Thoracic aorta (tissue), 2 donors: ENCODE measurements around the gene SEC23IP. TPM values are rescaled to one million over a fixed set of nuclear protein-coding genes. Genes with fewer than 3 reads are reported as not detected.
"Not testable (repeated sequence)": the region's sequence is repeated elsewhere in the genome, so short reads cannot be mapped to it uniquely, and the experiment has no call there.

Experiments used
- ATAC-seq: fragments of 150-250 bp; one replicate; pipeline ENCODE4 v1.8.0; 2017; ENCODE audit warnings: low read depth; ENCODE audit not compliant: insufficient number of reproducible peaks, low FRiP score
- DNase-seq: peaks from one replicate; pipeline ENCODE4 v3.0.0-alpha.2; 2020; ENCODE audit warnings: low spot score
- H3K27ac ChIP-seq, 2 donors: fragments of 200-600 bp; sonication (generic); 1 replicate in 1 of 2; 2 replicates in 1 of 2; pipeline ENCODE4 v1.5.1; 2016; ENCODE audit warnings: mild to moderate bottlenecking in 2 of 2, moderate library complexity in 2 of 2
- H3K27me3 ChIP-seq: fragments of 200-600 bp; sonication (generic); replicated peaks from 2 replicates; pipeline ENCODE4 v1.6.0; 2016; ENCODE audit warnings: mild to moderate bottlenecking; ENCODE audit not compliant: insufficient read depth
- H3K36me3 ChIP-seq: fragments of 200-600 bp; sonication (generic); one replicate; pipeline ENCODE4 v1.5.1; 2016
- H3K4me1 ChIP-seq, 2 donors: fragments of 200-600 bp; sonication (generic); 1 replicate in 1 of 2; 2 replicates in 1 of 2; pipeline versions ENCODE4 v1.5.1 to v1.6.0; 2016; ENCODE audit warnings: low read depth in 2 of 2, mild to moderate bottlenecking in 1 of 2; ENCODE audit not compliant: control insufficient read depth in 1 of 2
- H3K4me3 ChIP-seq: fragments of 200-600 bp; sonication (generic); 2 replicates; pipeline ENCODE4 v1.5.1; 2016; ENCODE audit warnings: mild to moderate bottlenecking
- H3K9me3 ChIP-seq: fragments of 200-600 bp; sonication (generic); 2 replicates; pipeline ENCODE4 v1.5.1; 2016
- CTCF ChIP-seq: fragments of 200-600 bp; sonication (generic); IDR thresholded peaks from one replicate; pipeline ENCODE4 v1.5.1; 2019; ENCODE audit warnings: antibody characterized with exemption
- total RNA-seq, 2 donors: library from RNA; depleted of rRNA; stranded (reverse); fragments of >200 nt; gene quantifications; one replicate each; pipeline versions ENCODE4 v1.1.0 to v1.2.3, GENCODE V29; 2016

SEC23IP gene
- total RNA-seq, 2 donors from 2014 or later: 17.9 to 20.9 TPM

- H3K36me3 ChIP-seq, H3K4me3 ChIP-seq, DNase-seq, H3K27ac ChIP-seq, H3K9me3 ChIP-seq, H3K27me3 ChIP-seq, ATAC-seq: not testable (repeated sequence)
- peaks cover 20 to 26% of the 10 kb centered on the region in 2 donors for H3K4me1 ChIP-seq
These were observed 2.2 kb upstream of the SEC23IP start for GRCh38 chr10:119890307-119890706.

GRCh38 chr10:119891849-119892187 is 712 bp upstream of the SEC23IP start:
- Histone ChIP-seq H3K4me1 (peaks cover 35 to 41% of the 10 kb centered on the region in 2 donors), H3K4me3 (peak overlapping the region; percentile 99), H3K27ac (peak overlapping the region; percentile 92 to 93)
- ATAC-seq, H3K27me3 ChIP-seq, H3K36me3 ChIP-seq, DNase-seq, H3K9me3 ChIP-seq: not testable (repeated sequence)

- no peaks in the 10 kb centered on the region for H3K9me3 ChIP-seq
- peaks cover 36 to 50% of the 10 kb centered on the region in 2 donors for H3K4me1 ChIP-seq
- ATAC-seq: no peak
- H3K4me3 ChIP-seq: peak overlapping the region; percentile 99
- H3K27me3 ChIP-seq: no peaks in the 10 kb centered on the region
- no peaks in the 10 kb centered on the region for H3K36me3 ChIP-seq
- DNase-seq: no peak
- TF ChIP-seq CTCF: no peak
- H3K27ac ChIP-seq: peak overlapping the region; percentile 92 to 93
These were observed 544 bp downstream of the SEC23IP start for GRCh38 chr10:119893074-119893473.

- Histone ChIP-seq H3K4me3 (peak overlapping the region; percentile 99), H3K36me3 (peaks cover 2% of the 10 kb centered on the region), H3K9me3 (no peaks in the 10 kb centered on the region), H3K4me1 (peaks cover 36 to 50% of the 10 kb centered on the region in 2 donors), H3K27me3 (no peaks in the 10 kb centered on the region), H3K27ac (no peak overlapping the region)
- ATAC-seq (no peak), DNase-seq (no peak)
- no peak for TF ChIP-seq CTCF
These were observed 1.4 kb downstream of the SEC23IP start for GRCh38 chr10:119893845-119894427.

GRCh38 chr10:119896061-119896655 is 3.6 kb downstream of the SEC23IP start:
- no peak for TF ChIP-seq CTCF
- Histone ChIP-seq H3K27me3 (no peaks in the 10 kb centered on the region), H3K4me3 (no peak overlapping the region), H3K4me1 (peaks cover 38 to 50% of the 10 kb centered on the region in 2 donors), H3K27ac (peak overlapping the region; percentile 0 to 55), H3K36me3 (peaks cover 2% of the 10 kb centered on the region), H3K9me3 (no peaks in the 10 kb centered on the region)
- no peak for DNase-seq
- peak; percentile 30 for ATAC-seq

- H3K9me3 ChIP-seq: no peaks in the 10 kb centered on the region
- TF ChIP-seq CTCF: no peak
- peak overlapping the region; percentile 0 to 55 for H3K27ac ChIP-seq
- no peak for DNase-seq
- no peak overlapping the region for H3K4me3 ChIP-seq
- peaks cover 6% of the 10 kb centered on the region for H3K36me3 ChIP-seq
- no peak for ATAC-seq
- H3K4me1 ChIP-seq: peaks cover 32 to 45% of the 10 kb centered on the region in 2 donors
- no peaks in the 10 kb centered on the region for H3K27me3 ChIP-seq
These were observed 4.6 kb downstream of the SEC23IP start for GRCh38 chr10:119896937-119897770.
